Endothelial cell of umbilical vein (primary cell): ENCODE results near the gene ITPRID1. TPM values are rescaled to one million over a fixed set of nuclear protein-coding genes. Genes with fewer than 3 reads are reported as not detected.

Experiments
- BruUV-seq: library from RNA; stranded (reverse); fragments of 400-500 nt; replicated peaks from 2 replicates; lab custom pipeline; 2021; lab: Mats Ljungman, UMichigan
- CTCF ChIA-PET: fragments of 300-600, 350-600 bp; sonication (Branson Sonifier 250); formaldehyde crosslinking; loops from one replicate; lab custom pipeline; 2021; ENCODE audit warnings: antibody characterized with exemption, inconsistent platforms; lab: Charles Lee
- POLR2A ChIA-PET: fragments of 300-600, 350-600 bp; sonication (Branson Sonifier 250); formaldehyde crosslinking; loops from one replicate; lab custom pipeline; 2021; ENCODE audit warnings: antibody characterized with exemption, inconsistent platforms; lab: Charles Lee
- DNase-seq: peaks from one replicate; pipeline ENCODE4 v3.0.0-alpha.2; 2011; ENCODE audit warnings: low read depth, low spot score
- FAIRE-seq: peaks from 2 replicates; lab custom pipeline; 2011; peaks lifted over from hg19 to GRCh38; lab: Jason Lieb, UNC
- H2AFZ ChIP-seq: 2 replicates; pipeline ENCODE4 v1.6.0; 2012; ENCODE audit warnings: low read depth, low read length, control low read depth, inconsistent platforms
- H3K27ac ChIP-seq: 2 replicates; pipeline ENCODE4 v1.5.1; 2011; ENCODE audit warnings: low read depth, mild to moderate bottlenecking, control low read depth, low read length, moderate library complexity; ENCODE audit not compliant: insufficient read depth
- H3K27me3 ChIP-seq, 2 experiments: 2 replicates each; pipeline versions ENCODE4 v1.6.0 to v1.6.1; 2011; ENCODE audit warnings: low read length in 2 of 2, mixed read lengths in 1 of 2; ENCODE audit not compliant: control insufficient read depth in 2 of 2, insufficient read depth in 2 of 2
- H3K36me3 ChIP-seq, 2 experiments: 2 replicates in 1 of 2; 3 replicates in 1 of 2; pipeline ENCODE4 v1.5.1; 2011; ENCODE audit warnings: low read length in 2 of 2, mild to moderate bottlenecking in 1 of 2, moderate library complexity in 1 of 2; ENCODE audit not compliant: control insufficient read depth in 2 of 2, insufficient read depth in 2 of 2; ENCODE audit errors: extremely low read depth in 1 of 2
- H3K4me1 ChIP-seq: 3 replicates; pipeline ENCODE4 v1.5.1; 2011; ENCODE audit warnings: mild to moderate bottlenecking, low read length; ENCODE audit not compliant: control insufficient read depth, insufficient read depth; ENCODE audit errors: extremely low read depth
- H3K4me2 ChIP-seq: 2 replicates; pipeline ENCODE4 v1.6.1; 2011; ENCODE audit warnings: low read length, control low read depth, mixed read lengths; ENCODE audit not compliant: insufficient read depth
- H3K4me3 ChIP-seq, 3 experiments: fragments of 200-600 bp in 1 of 3; sonication (generic), shearing (Covaris generic) in 1 of 3; replicated peaks in 1 of 3; 2 replicates each; pipeline ENCODE4 v1.5.1; 2011 to 2016; ENCODE audit warnings: control low read depth in 3 of 3, low read length in 3 of 3, mild to moderate bottlenecking in 2 of 3, inconsistent platforms in 1 of 3, low read depth in 1 of 3, moderate library complexity in 1 of 3; ENCODE audit not compliant: insufficient read depth in 1 of 3
- H3K79me2 ChIP-seq: 2 replicates; pipeline ENCODE4 v1.6.0; 2012; ENCODE audit warnings: low read length, inconsistent platforms; ENCODE audit not compliant: control insufficient read depth, insufficient read depth
- H3K9ac ChIP-seq: replicated peaks from 2 replicates; pipeline ENCODE3; 2011; ENCODE audit warnings: low read length, control low read depth; ENCODE audit not compliant: insufficient read depth; ENCODE audit errors: extremely low read depth
- H3K9me1 ChIP-seq: replicated peaks from 3 replicates; pipeline ENCODE4 v1.6.0; 2011; ENCODE audit warnings: mild to moderate bottlenecking, low read length; ENCODE audit not compliant: control insufficient read depth, insufficient read depth; ENCODE audit errors: extremely low read depth
- H3K9me3 ChIP-seq: replicated peaks from 2 replicates; pipeline ENCODE4 v1.5.1; 2012; ENCODE audit warnings: low read length, inconsistent platforms; ENCODE audit not compliant: control insufficient read depth, insufficient read depth
- H4K20me1 ChIP-seq: replicated peaks from 2 replicates; pipeline ENCODE3; 2011; ENCODE audit warnings: mild to moderate bottlenecking, low read length; ENCODE audit not compliant: control insufficient read depth, insufficient read depth; ENCODE audit errors: extremely low read depth
- CTCF ChIP-seq, 2 donors: IDR thresholded peaks; 1 replicate in 1 of 2; 2 replicates in 1 of 2; pipeline ENCODE4 v1.5.1; 2011; ENCODE audit warnings: low read length in 2 of 2, mild to moderate bottlenecking in 2 of 2, moderate library complexity in 2 of 2, control low read depth in 1 of 2, inconsistent platforms in 1 of 2, low read depth in 1 of 2; ENCODE audit not compliant: insufficient read depth in 1 of 2; ENCODE audit errors: extremely low read depth in 1 of 2
- EZH2 ChIP-seq: IDR thresholded peaks from 2 replicates; pipeline ENCODE4 v1.6.1; 2012; ENCODE audit warnings: borderline replicate concordance, low read depth, mild to moderate bottlenecking, moderate library complexity, low read length, inconsistent platforms; ENCODE audit not compliant: severe bottlenecking
- FOS ChIP-seq: IDR thresholded peaks from 2 replicates; pipeline ENCODE4 v1.6.1; 2011; ENCODE audit warnings: mild to moderate bottlenecking, low read length, moderate library complexity, borderline replicate concordance; ENCODE audit not compliant: insufficient read depth
- GATA2 ChIP-seq: IDR thresholded peaks from 2 replicates; pipeline ENCODE4 v1.7.0; 2011; ENCODE audit warnings: low read depth, mild to moderate bottlenecking, moderate library complexity, mixed read lengths, low read length; ENCODE audit not compliant: insufficient read length, insufficient read depth
- JUN ChIP-seq: IDR thresholded peaks from 2 replicates; pipeline ENCODE4 v1.6.1; 2011; ENCODE audit warnings: borderline replicate concordance, low read depth; ENCODE audit not compliant: insufficient read length, insufficient read depth
- MYC ChIP-seq: IDR thresholded peaks from one replicate; pipeline ENCODE4 v1.6.1; 2011; ENCODE audit warnings: mild to moderate bottlenecking, low read depth, low read length
- POLR2A ChIP-seq: IDR thresholded peaks from 2 replicates; pipeline ENCODE4 v1.6.1; 2012; ENCODE audit warnings: low read depth, mild to moderate bottlenecking, control low read depth, low read length
- POLR2AphosphoS5 ChIP-seq: IDR thresholded peaks from 2 replicates; pipeline ENCODE4 v1.6.1; 2012; ENCODE audit warnings: low read depth, mild to moderate bottlenecking, control low read depth, low read length, moderate library complexity; ENCODE audit not compliant: insufficient read depth
- dilution Hi-C: fragments of 300-500 bp; cut with MboI; formaldehyde crosslinking; loops from one replicate; pipeline ENCODE4 v1.15.0; 2019; ENCODE audit warnings: low sequenced_read_pairs; ENCODE audit not compliant: extremely low pct_ligation_motif_present
- intact Hi-C: fragments of 100-400 bp; cut with micrococcal nuclease; formaldehyde crosslinking; loops from one replicate; pipeline ENCODE4 v1.10.0; 2022
- polyA plus RNA-seq, 4 experiments: library from polyadenylated mRNA; depleted of rRNA in 3 of 4; stranded (reverse) in 3 of 4; unstranded in 1 of 4; fragments of >200 nt; gene quantifications; 2 replicates each; pipeline versions ENCODE4 v1.2.1 to v1.2.3, GENCODE V29; 2011 to 2012; ENCODE audit warnings: missing spikeins in 1 of 4
- total RNA-seq: library from RNA; stranded (reverse); gene quantifications from 2 replicates; pipeline ENCODE4 v1.2.3, GENCODE V29; 2021
- TF ChIP-seq, protein P1 (sequence below): IDR thresholded peaks from 2 replicates; pipeline ENCODE4 v1.6.1; 2011; ENCODE audit not compliant: insufficient read depth, insufficient read length

Gene ITPRID1
- total and polyA plus RNA-seq, 2 donors (not counting 3 experiments of a cell fraction or from before 2014, with no cell fraction given) = not detected

- Histone ChIP-seq H3K4me2 (no peak overlapping the region), H3K27me3 (peaks cover 0 to 9% of the 10 kb centered on the region in 2 experiments), H3K79me2 (no peaks in the 10 kb centered on the region), H3K9ac (no peak overlapping the region), H3K36me3 (no peaks in the 10 kb centered on the region), H2AFZ (no peak overlapping the region), H4K20me1 (no peaks in the 10 kb centered on the region), H3K4me3 (no peak overlapping the region), H3K9me1 (no peaks in the 10 kb centered on the region), H3K4me1 (no peaks in the 10 kb centered on the region), H3K27ac (no peak overlapping the region), H3K9me3 (no peaks in the 10 kb centered on the region)
- no peak for FAIRE-seq
- no TSS peak for BruUV-seq
- intact Hi-C loops (no loop called here), dilution Hi-C loops (no loop called here)
- POLR2A ChIA-PET = no interaction called here
- DNase-seq = no peak
- TF ChIP-seq FOS (no peak), MYC (no peak), POLR2A (no peak), CTCF (IDR thresholded peaks at IDR 0.05; ENCODE audit: extremely low read depth in 1 of 2, insufficient read depth in 1 of 2, low read depth in 1 of 2, low read length in 2 of 2) (no peak), JUN (no peak), POLR2AphosphoS5 (no peak), GATA2 (no peak), EZH2 (no peak)
- TF ChIP-seq, protein P1, sequence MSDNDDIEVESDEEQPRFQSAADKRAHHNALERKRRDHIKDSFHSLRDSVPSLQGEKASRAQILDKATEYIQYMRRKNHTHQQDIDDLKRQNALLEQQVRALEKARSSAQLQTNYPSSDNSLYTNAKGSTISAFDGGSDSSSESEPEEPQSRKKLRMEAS = no peak
- CTCF ChIA-PET = interaction anchor here (1.6 kb wide), 1 partner anchor 42 kb away, joined by 4 read pairs; no protein-coding TSS in a partner anchor
These were observed 177.0 kb downstream of the ITPRID1 start for GRCh38 chr7:31690935-31691334.
